SK-N-SH (cell line): ENCODE results near the gene RASSF9. TPM values are rescaled to one million over a fixed set of nuclear protein-coding genes. Genes with fewer than 3 reads are reported as not detected.

Experiments
- CTCF ChIA-PET: fragments of 300-600, 350-600 bp; formaldehyde crosslinking; extraction: SDS; loops from one replicate; lab custom pipeline; 2021; lab: Yijun Ruan, JAX
- POLR2A ChIA-PET: fragments of 350-600 bp; sonication (Branson Sonifier 250); formaldehyde crosslinking; extraction: SDS; loops from one replicate; lab custom pipeline; 2020; ENCODE audit warnings: antibody characterized with exemption, inconsistent platforms; lab: Yijun Ruan, JAX
- DNase-seq: peaks from one replicate; pipeline ENCODE4 v3.0.0; 2012
- H2AFZ ChIP-seq: fragments of 200-600 bp; sonication (generic); 2 replicates; pipeline ENCODE4 v1.8.1; 2016; ENCODE audit warnings: antibody characterized with exemption, mild to moderate bottlenecking, low read depth
- H3F3A ChIP-seq: fragments of 200-600 bp; sonication (generic); replicated peaks from 2 replicates; pipeline ENCODE3; 2016; ENCODE audit warnings: antibody characterized with exemption, mild to moderate bottlenecking; ENCODE audit not compliant: insufficient read depth
- H3K27ac ChIP-seq, 2 experiments: fragments of 200-500 bp in 1 of 2; fragments of 200-600 bp in 1 of 2; sonication (Bioruptor generic) in 1 of 2; sonication (generic), shearing (Covaris generic) in 1 of 2; 2 replicates each; pipeline versions ENCODE4 v1.5.1 to v1.6.1; 2014 to 2016; ENCODE audit warnings: low read depth in 2 of 2, inconsistent platforms in 1 of 2, low read length in 1 of 2, mild to moderate bottlenecking in 1 of 2, mixed read lengths in 1 of 2
- H3K27me3 ChIP-seq: fragments of 200-600 bp; sonication (generic), shearing (Covaris generic); 2 replicates; pipeline ENCODE4 v1.6.1; 2016; ENCODE audit warnings: mixed run types; ENCODE audit not compliant: insufficient read depth
- H3K36me3 ChIP-seq, 2 experiments: fragments of 200-500 bp in 1 of 2; fragments of 200-600 bp in 1 of 2; sonication (Bioruptor generic) in 1 of 2; sonication (generic) in 1 of 2; replicated peaks in 1 of 2; 2 replicates each; pipeline versions ENCODE3 to v1.5.1; 2014 to 2016; ENCODE audit warnings: low read length in 1 of 2, mild to moderate bottlenecking in 1 of 2; ENCODE audit not compliant: insufficient read depth in 2 of 2, control insufficient read depth in 1 of 2
- H3K4me1 ChIP-seq, 2 experiments: fragments of 200-500 bp in 1 of 2; fragments of 200-600 bp in 1 of 2; sonication (Bioruptor generic) in 1 of 2; sonication (generic), shearing (Covaris generic) in 1 of 2; 2 replicates each; pipeline versions ENCODE4 v1.5.1 to v1.6.1; 2014 to 2016; ENCODE audit warnings: low read depth in 1 of 2, low read length in 1 of 2, mixed run types in 1 of 2; ENCODE audit not compliant: insufficient read depth in 2 of 2, control insufficient read depth in 1 of 2
- H3K4me2 ChIP-seq: fragments of 200-600 bp; sonication (generic), shearing (Covaris generic); 2 replicates; pipeline ENCODE4 v1.6.1; 2017; ENCODE audit warnings: mixed run types
- H3K4me3 ChIP-seq, 2 experiments: fragments of 200-500 bp in 1 of 2; fragments of 200-600 bp in 1 of 2; sonication (Bioruptor generic) in 1 of 2; sonication (generic), shearing (Covaris generic) in 1 of 2; 2 replicates each; pipeline versions ENCODE4 v1.5.1 to v1.8.1; 2014 to 2016; ENCODE audit warnings: low read depth in 2 of 2, inconsistent platforms in 1 of 2, low read length in 1 of 2, mild to moderate bottlenecking in 1 of 2, mixed read lengths in 1 of 2, moderate library complexity in 1 of 2
- H3K79me2 ChIP-seq: fragments of 200-600 bp; sonication (generic); 2 replicates; pipeline ENCODE4 v1.8.1; 2017; ENCODE audit warnings: mild to moderate bottlenecking; ENCODE audit not compliant: insufficient read depth
- H3K9ac ChIP-seq: fragments of 200-600 bp; sonication (generic); 2 replicates; pipeline ENCODE4 v1.6.1; 2017; ENCODE audit warnings: mixed run types
- H3K9me2 ChIP-seq: fragments of 200-600 bp; sonication (generic); 2 replicates; pipeline ENCODE4 v1.6.1; 2017; ENCODE audit warnings: mixed run types
- H3K9me3 ChIP-seq: fragments of 200-600 bp; sonication (generic); 2 replicates; pipeline ENCODE4 v1.6.1; 2017; ENCODE audit warnings: mixed run types, mild to moderate bottlenecking, moderate library complexity
- H4K20me1 ChIP-seq: fragments of 200-600 bp; sonication (generic); 2 replicates; pipeline ENCODE4 v1.6.1; 2017; ENCODE audit warnings: mild to moderate bottlenecking, mixed run types; ENCODE audit not compliant: insufficient read depth
- CHD2 ChIP-seq: fragments of 150-350 bp; IDR thresholded peaks from 2 replicates; pipeline ENCODE4 v1.6.1; 2018; ENCODE audit warnings: low read length; ENCODE audit not compliant: partially characterized antibody
- EP300 ChIP-seq, 2 experiments: IDR thresholded peaks; 2 replicates each; pipeline versions ENCODE4 v1.4.0 to v1.6.1; 2012; ENCODE audit warnings: borderline replicate concordance in 1 of 2, low read depth in 1 of 2, low read length in 1 of 2
- EZH2phosphoT487 ChIP-seq: fragments of 200-600 bp; sonication (generic); IDR thresholded peaks from 2 replicates; pipeline ENCODE4 v1.6.1; 2017; ENCODE audit warnings: low read depth, mixed run types, mild to moderate bottlenecking, antibody characterized with exemption, moderate library complexity, borderline replicate concordance
- FOSL2 ChIP-seq: IDR thresholded peaks from 2 replicates; pipeline ENCODE4 v1.4.0; 2012; ENCODE audit warnings: low read depth, mild to moderate bottlenecking, moderate library complexity, borderline replicate concordance
- FOXJ3 ChIP-seq: sonication (generic); formaldehyde crosslinking; IDR thresholded peaks from 2 replicates; pipeline ENCODE4 v1.5.1; 2020; ENCODE audit warnings: mild to moderate bottlenecking, missing genetic modification reagents
- FOXM1 ChIP-seq: IDR thresholded peaks from 2 replicates; pipeline ENCODE4 v1.4.0; 2012; ENCODE audit warnings: low read depth, mild to moderate bottlenecking
- GABPA ChIP-seq: IDR thresholded peaks from 2 replicates; pipeline ENCODE4 v1.4.0; 2012; ENCODE audit warnings: low read depth, mild to moderate bottlenecking
- GATA2 ChIP-seq: sonication (generic); formaldehyde crosslinking; IDR thresholded peaks from 2 replicates; pipeline ENCODE4 v1.5.0; 2020; ENCODE audit warnings: mild to moderate bottlenecking, missing genetic modification reagents
- JUND ChIP-seq: IDR thresholded peaks from 2 replicates; pipeline ENCODE4 v1.4.0; 2012
- MEF2A ChIP-seq: IDR thresholded peaks from 2 replicates; pipeline ENCODE4 v1.4.0; 2012; ENCODE audit warnings: low read depth, borderline replicate concordance
- NFIC ChIP-seq: IDR thresholded peaks from 2 replicates; pipeline ENCODE4 v1.4.0; 2012; ENCODE audit warnings: borderline replicate concordance
- NRF1 ChIP-seq: IDR thresholded peaks from 2 replicates; pipeline ENCODE4 v1.6.1; 2012; ENCODE audit warnings: low read depth, mild to moderate bottlenecking, low read length
- POLR2AphosphoS5 ChIP-seq: IDR thresholded peaks from 2 replicates; pipeline ENCODE4 v1.6.1; 2012; ENCODE audit warnings: low read depth, low read length
- RAD21 ChIP-seq: IDR thresholded peaks from 2 replicates; pipeline ENCODE4 v1.6.1; 2012; ENCODE audit warnings: mild to moderate bottlenecking, low read length
- RCOR1 ChIP-seq: fragments of 150-350 bp; IDR thresholded peaks from 2 replicates; pipeline ENCODE4 v1.6.1; 2017; ENCODE audit warnings: antibody characterized with exemption, low read length
- REST ChIP-seq: IDR thresholded peaks from 2 replicates; pipeline ENCODE4 v1.6.1; 2012; ENCODE audit warnings: mild to moderate bottlenecking, low read depth, low read length, moderate library complexity
- RFX5 ChIP-seq: IDR thresholded peaks from 2 replicates; pipeline ENCODE4 v1.6.1; 2012; ENCODE audit warnings: mild to moderate bottlenecking, improper control_type of control experiment, low read length
- RXRA ChIP-seq: IDR thresholded peaks from 2 replicates; pipeline ENCODE4 v1.4.0; 2012; ENCODE audit warnings: low read depth, mild to moderate bottlenecking, borderline replicate concordance
- SIN3A ChIP-seq: IDR thresholded peaks from 2 replicates; pipeline ENCODE4 v1.6.1; 2012; ENCODE audit warnings: low read depth, mild to moderate bottlenecking, low read length, moderate library complexity, borderline replicate concordance
- SMC3 ChIP-seq: IDR thresholded peaks from 2 replicates; pipeline ENCODE4 v1.6.1; 2012; ENCODE audit warnings: low read depth, low read length, improper control_type of control experiment
- TAF1 ChIP-seq: IDR thresholded peaks from 2 replicates; pipeline ENCODE4 v1.6.1; 2012; ENCODE audit warnings: low read depth, mild to moderate bottlenecking, low read length, moderate library complexity, borderline replicate concordance
- TCF12 ChIP-seq: IDR thresholded peaks from 2 replicates; pipeline ENCODE4 v1.4.0; 2012
- TEAD4 ChIP-seq: IDR thresholded peaks from 2 replicates; pipeline ENCODE4 v1.4.0; 2012; ENCODE audit warnings: mild to moderate bottlenecking, borderline replicate concordance; ENCODE audit not compliant: insufficient read depth
- USF2 ChIP-seq: fragments of 150-350 bp; IDR thresholded peaks from 2 replicates; pipeline ENCODE4 v1.6.1; 2017; ENCODE audit warnings: antibody characterized with exemption, low read length, low read depth, borderline replicate concordance
- YY1 ChIP-seq: IDR thresholded peaks from 2 replicates; pipeline ENCODE4 v1.4.0; 2012; ENCODE audit warnings: low read depth, mild to moderate bottlenecking
- ZBTB33 ChIP-seq: IDR thresholded peaks from 2 replicates; pipeline ENCODE4 v1.4.0; 2012; ENCODE audit warnings: low read depth, borderline replicate concordance
- WGBS: methylation state at CpG from one replicate; pipeline ENCODE4 v1.1.6; 2017; ENCODE audit warnings: low lambda C conversion rate; 5-methylcytosine and 5-hydroxymethylcytosine counted together
- polyA plus RNA-seq, 3 experiments: library from polyadenylated mRNA; depleted of rRNA; stranded (reverse); fragments of >200 nt; gene quantifications; 2 replicates each; pipeline ENCODE4 v1.2.3, GENCODE V29; 2012

The RASSF9 gene
- polyA plus RNA-seq, 1 of the 3 experiments (the other 2 are of a cell fraction) = 0.21 TPM

GRCh38 chr12:85775091-85775490 is 61.1 kb downstream of the RASSF9 start:
- no peak for DNase-seq
- Histone ChIP-seq H3K4me3 (no peak overlapping the region), H3K27ac (no peak overlapping the region), H2AFZ (no peak overlapping the region), H3K4me2 (no peak overlapping the region)
- CTCF ChIA-PET = no interaction called here
- TF ChIP-seq EP300 (IDR thresholded peaks at IDR 0.05; ENCODE audit: borderline replicate concordance in 1 of 2, low read depth in 1 of 2, low read length in 1 of 2) = no peak
- no peak for TF ChIP-seq FOXJ3
- TF ChIP-seq SIN3A = no peak
- TF ChIP-seq MEF2A = no peak
- no peak for TF ChIP-seq POLR2AphosphoS5
- no peak for TF ChIP-seq TCF12
- no peak for TF ChIP-seq GABPA
- no peak for TF ChIP-seq FOXM1
- TF ChIP-seq SMC3 = no peak
- TF ChIP-seq EZH2phosphoT487 = no peak
- TF ChIP-seq CHD2 = no peak
- TF ChIP-seq JUND = no peak
- TF ChIP-seq RFX5 = no peak
- TF ChIP-seq RXRA = no peak
- no peak for TF ChIP-seq YY1
- TF ChIP-seq NRF1 = no peak
- no peak for TF ChIP-seq REST
- no peak for TF ChIP-seq RCOR1
- TF ChIP-seq, all 33 proteins: peak for 0
- Histone ChIP-seq H3K36me3 (no peaks in the 10 kb centered on the region), H3K9me2 (no peaks in the 10 kb centered on the region), H4K20me1 (no peaks in the 10 kb centered on the region), H3K9me3 (no peaks in the 10 kb centered on the region), H3K79me2 (no peaks in the 10 kb centered on the region), H3F3A (no peaks in the 10 kb centered on the region), H3K4me1 (peaks cover 0 to 5% of the 10 kb centered on the region in 2 experiments; a peak in 1 of 4 replicates), H3K27me3 (no peaks in the 10 kb centered on the region), H3K9ac (no peak overlapping the region)
- POLR2A ChIA-PET = no interaction called here

- H3K79me2 ChIP-seq = no peaks in the 10 kb centered on the region
- H3K9me3 ChIP-seq = no peaks in the 10 kb centered on the region
- no peak overlapping the region for H3K9ac ChIP-seq
- no peaks in the 10 kb centered on the region for H3K9me2 ChIP-seq
- H3K36me3 ChIP-seq = no peaks in the 10 kb centered on the region
- H3K4me3 ChIP-seq = no peak overlapping the region
- no peak overlapping the region for H3K4me2 ChIP-seq
- no peak overlapping the region for H2AFZ ChIP-seq
- no peaks in the 10 kb centered on the region for H4K20me1 ChIP-seq
- ChIA-PET POLR2A (no interaction called here), CTCF (no interaction called here)
- WGBS = 46% methylated on average over 2 of the region's 2 CpGs
- no peaks in the 10 kb centered on the region for H3K4me1 ChIP-seq
- DNase-seq = no peak
- no peak overlapping the region for H3K27ac ChIP-seq
- no peaks in the 10 kb centered on the region for H3F3A ChIP-seq
- H3K27me3 ChIP-seq = no peaks in the 10 kb centered on the region
- TF ChIP-seq GABPA (no peak), NFIC (no peak), TEAD4 (no peak), MEF2A (no peak), FOSL2 (no peak), USF2 (no peak), EP300 (IDR thresholded peaks at IDR 0.05; ENCODE audit: borderline replicate concordance in 1 of 2, low read depth in 1 of 2, low read length in 1 of 2) (no peak), TCF12 (no peak), RAD21 (no peak), FOXJ3 (no peak), ZBTB33 (no peak), TAF1 (no peak), GATA2 (CRISPR knock-in tag) (no peak)
Measured at GRCh38 chr12:85765453-85765869, 70.7 kb downstream of the RASSF9 start.
